Psoas muscle (tissue), 8 donors: Measurements from ENCODE around the gene NEU4. TPM values are rescaled to one million over a fixed set of nuclear protein-coding genes. Genes with fewer than 3 reads are reported as not detected.
A peak's percentile ranks its signal among the peaks of the same experiment; 100 is the strongest.

Source experiments
- ATAC-seq, 4 donors: fragments of 200-7000 bp; cut with Tn5 transposase; one replicate each; pipeline ENCODE4 v1.9.1; 2020; ENCODE audit warnings: moderate library complexity in 3 of 4, mild to moderate bottlenecking in 2 of 4
- DNase-seq, 2 donors: peaks; one replicate each; pipeline ENCODE4 v3.0.0-alpha.2; 2020
- H3K27ac ChIP-seq: fragments of 200-600 bp; one replicate; pipeline ENCODE4 v1.8.0; 2022
- H3K27me3 ChIP-seq, 3 donors: fragments of 200-600 bp in 1 of 3; one replicate each; pipeline versions ENCODE4 v1.6.1 to v1.8.0; 2013 to 2022; ENCODE audit warnings: low read length in 2 of 3, mild to moderate bottlenecking in 2 of 3, moderate library complexity in 1 of 3; ENCODE audit not compliant: insufficient read depth in 3 of 3
- H3K36me3 ChIP-seq, 2 donors: fragments of 200-600 bp in 1 of 2; one replicate each; pipeline versions ENCODE4 v1.6.1 to v1.8.0; 2013 to 2022; ENCODE audit warnings: low read depth in 1 of 2, mild to moderate bottlenecking in 1 of 2, moderate library complexity in 1 of 2; ENCODE audit not compliant: insufficient read depth in 1 of 2
- H3K4me1 ChIP-seq: fragments of 200-600 bp; one replicate; pipeline ENCODE4 v1.8.0; 2022
- H3K4me3 ChIP-seq: fragments of 200-600 bp; one replicate; pipeline ENCODE4 v1.8.0; 2022; ENCODE audit warnings: mild to moderate bottlenecking
- H3K9me3 ChIP-seq: fragments of 200-600 bp; one replicate; pipeline ENCODE4 v1.8.0; 2022
- WGBS, 3 donors: extraction: QIAGEN DNeasy Blood & Tissue Kit; methylation state at CpG; one replicate each; pipeline versions ENCODE4 v1.1.6 to v1.1.7; 2013; 5-methylcytosine and 5-hydroxymethylcytosine counted together
- intact Hi-C, 2 donors: fragments of 100-400 bp; cut with DNase I; formaldehyde crosslinking; loops; one replicate each; pipeline versions ENCODE4 v1.11.0 to v1.14.2; 2022
- polyA plus RNA-seq, 3 donors: library from polyadenylated mRNA; stranded (reverse); fragments of 200-250 nt; gene quantifications; one replicate each; pipeline ENCODE4 v1.2.3, GENCODE V29; 2013
- total RNA-seq, 4 donors: library from RNA; stranded (reverse); fragmentation: NEBNext Ultra II Directional in 2 of 4; extraction: Animal tissue kit (Norgen Biotek cat#: 25700) in 2 of 4; gene quantifications; one replicate each; pipeline versions ENCODE4 v1.2.1 to v1.2.4, GENCODE V29; 2021 to 2023
- TF ChIP-seq, protein P1 (sequence below): fragments of 200-600 bp; IDR thresholded peaks from one replicate; pipeline ENCODE4 v1.8.0; 2022; ENCODE audit warnings: antibody characterized with exemption
- donor health status: healthy with polysubstance abuse.
- donor health status: DM: no; HTN: no; CAD: no; lungs with moderate emphysema.
- donor health status: Bipolar disorder and iron deficiency.
- donor health status: healthy.
- donor health status: DM: yes; HTN: yes; CAD: no.
- donor health status: DM: no; HTN: no; CAD: no.
- donor health status: DM: no; HTN: no; CAD: no.
- donor health status: DM: yes; HTN: yes; CAD: no.

Gene NEU4
- total and polyA plus RNA-seq, 7 donors: 0.44 to 54.6 (median 7.5) TPM

DNA sequence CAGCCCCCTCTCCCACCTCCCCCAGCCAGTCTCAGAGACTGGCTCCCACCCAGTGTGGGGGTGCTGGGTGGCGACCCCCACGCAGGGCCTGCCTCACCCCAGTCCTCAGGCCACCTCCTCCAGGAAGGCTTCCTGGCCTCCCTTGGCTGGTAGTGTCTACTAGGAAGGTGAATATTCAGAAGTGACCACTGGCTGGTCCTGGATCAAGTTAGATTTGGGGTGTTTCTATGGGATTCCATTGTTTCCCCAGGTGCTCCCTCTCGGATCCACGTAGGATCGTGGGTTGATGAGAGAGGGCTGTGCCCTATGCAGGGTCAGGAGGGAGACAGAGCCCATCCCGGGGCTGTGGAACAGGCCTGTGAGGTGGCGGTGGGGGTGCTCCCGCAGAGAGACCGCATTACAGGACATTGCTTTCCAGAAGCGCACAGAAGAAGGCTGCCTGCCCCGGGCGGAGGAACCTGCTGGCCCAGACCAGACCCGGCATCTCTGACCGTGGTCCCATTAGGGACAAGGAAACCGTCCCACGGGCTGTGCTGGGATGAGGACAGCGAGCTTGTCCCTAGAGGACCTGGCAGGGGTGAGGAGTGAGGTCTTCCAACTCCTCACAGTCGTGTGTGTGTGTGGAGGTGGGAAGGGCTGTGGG lies 46.4 kb downstream of the NEU4 start:
- ATAC-seq (no peak), DNase-seq (no peak)
- TF ChIP-seq, protein P1, sequence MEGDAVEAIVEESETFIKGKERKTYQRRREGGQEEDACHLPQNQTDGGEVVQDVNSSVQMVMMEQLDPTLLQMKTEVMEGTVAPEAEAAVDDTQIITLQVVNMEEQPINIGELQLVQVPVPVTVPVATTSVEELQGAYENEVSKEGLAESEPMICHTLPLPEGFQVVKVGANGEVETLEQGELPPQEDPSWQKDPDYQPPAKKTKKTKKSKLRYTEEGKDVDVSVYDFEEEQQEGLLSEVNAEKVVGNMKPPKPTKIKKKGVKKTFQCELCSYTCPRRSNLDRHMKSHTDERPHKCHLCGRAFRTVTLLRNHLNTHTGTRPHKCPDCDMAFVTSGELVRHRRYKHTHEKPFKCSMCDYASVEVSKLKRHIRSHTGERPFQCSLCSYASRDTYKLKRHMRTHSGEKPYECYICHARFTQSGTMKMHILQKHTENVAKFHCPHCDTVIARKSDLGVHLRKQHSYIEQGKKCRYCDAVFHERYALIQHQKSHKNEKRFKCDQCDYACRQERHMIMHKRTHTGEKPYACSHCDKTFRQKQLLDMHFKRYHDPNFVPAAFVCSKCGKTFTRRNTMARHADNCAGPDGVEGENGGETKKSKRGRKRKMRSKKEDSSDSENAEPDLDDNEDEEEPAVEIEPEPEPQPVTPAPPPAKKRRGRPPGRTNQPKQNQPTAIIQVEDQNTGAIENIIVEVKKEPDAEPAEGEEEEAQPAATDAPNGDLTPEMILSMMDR: no peak
- no peaks in the 10 kb centered on the region for H3K9me3 ChIP-seq
- no peak overlapping the region for H3K27ac ChIP-seq
- H3K4me1 ChIP-seq: peaks cover 14% of the 10 kb centered on the region
- H3K27me3 ChIP-seq: peaks cover 0 to 6% (median 0%) of the 10 kb centered on the region in 3 donors
- H3K36me3 ChIP-seq: no peaks in the 10 kb centered on the region
- intact Hi-C loops: no loop called here
- 76 to 82% (median 77%) methylated on average over 18 of the region's 18 CpGs for WGBS, 3 donors
- no peak overlapping the region for H3K4me3 ChIP-seq

DNA sequence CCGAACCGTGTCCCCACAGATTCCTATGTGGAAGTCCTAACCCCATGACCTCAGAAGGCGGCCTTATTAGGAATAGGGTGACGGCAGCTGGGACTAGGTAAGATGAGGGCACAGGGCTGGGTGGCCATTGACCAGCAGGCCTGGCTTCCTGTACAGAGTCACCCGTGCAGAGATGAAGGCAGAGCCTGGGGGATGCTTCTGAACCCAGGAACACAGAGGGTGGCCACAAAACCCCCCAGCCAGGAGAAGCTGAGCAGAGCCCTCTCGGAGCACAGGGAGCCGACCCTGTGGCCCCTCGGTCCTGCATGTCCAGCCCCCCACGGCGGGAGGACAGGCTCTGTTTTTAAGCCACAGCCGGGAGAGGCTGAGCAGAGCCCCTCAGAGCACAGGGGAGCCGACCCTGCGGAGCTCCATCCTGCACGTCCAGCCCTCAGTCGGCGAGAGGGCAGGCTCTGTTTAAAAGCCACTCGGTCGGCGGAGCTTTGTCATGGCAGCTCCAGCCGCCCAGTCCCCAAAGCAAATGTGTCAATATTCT lies 47.0 kb downstream of the NEU4 start:
- DNase-seq (no peak), ATAC-seq (no peak)
- intact Hi-C loops: no loop called here
- no peak overlapping the region for H3K4me3 ChIP-seq
- TF ChIP-seq, protein P1: no peak
- no peaks in the 10 kb centered on the region for H3K36me3 ChIP-seq
- WGBS, 3 donors: 76 to 79% (median 77%) methylated on average over 19 to 20 of the region's 20 CpGs
- H3K4me1 ChIP-seq: peaks cover 14% of the 10 kb centered on the region
- no peak overlapping the region for H3K27ac ChIP-seq
- H3K9me3 ChIP-seq: no peaks in the 10 kb centered on the region
- peaks cover 0 to 10% (median 0%) of the 10 kb centered on the region in 3 donors for H3K27me3 ChIP-seq

- Histone ChIP-seq H3K27me3 (peaks cover 0 to 18% (median 1%) of the 10 kb centered on the region in 3 donors), H3K27ac (no peak overlapping the region), H3K9me3 (no peaks in the 10 kb centered on the region), H3K4me3 (no peak overlapping the region), H3K4me1 (peaks cover 14% of the 10 kb centered on the region), H3K36me3 (no peaks in the 10 kb centered on the region)
- ATAC-seq: no peak
- TF ChIP-seq, protein P1: no peak
- DNase-seq: peak in 1 of 2 donors; percentile 13
- WGBS, 3 donors: 87 to 89% (median 88%) methylated on average over 14 to 27 of the region's 28 CpGs
- intact Hi-C loops: no loop called here
Measured at GRCh38 chr2:241857041-241857541, 48.1 kb downstream of the NEU4 start.

GRCh38 chr2:241857572-241858121 lies 48.7 kb downstream of the NEU4 start:
- no peak for ATAC-seq
- Histone ChIP-seq H3K27me3 (peaks cover 0 to 24% (median 1%) of the 10 kb centered on the region in 3 donors), H3K27ac (no peak overlapping the region), H3K4me1 (peaks cover 14% of the 10 kb centered on the region), H3K4me3 (no peak overlapping the region), H3K36me3 (no peaks in the 10 kb centered on the region), H3K9me3 (no peaks in the 10 kb centered on the region)
- intact Hi-C loops: no loop called here
- TF ChIP-seq, protein P1: no peak
- peak in 1 of 2 donors; percentile 41 for DNase-seq
- WGBS, 3 donors: 85 to 90% (median 86%) methylated on average over 18 of the region's 18 CpGs
